SK-N-SH (cell line): ENCODE measurements around the gene PARP8. TPM values are rescaled to one million over a fixed set of nuclear protein-coding genes. Genes with fewer than 3 reads are reported as not detected.
"Not testable (repeated sequence)": the region's sequence is repeated elsewhere in the genome, so short reads cannot be mapped to it uniquely, and the experiment has no call there.

Source experiments
- CTCF ChIA-PET: fragments of 300-600, 350-600 bp; formaldehyde crosslinking; extraction: SDS; loops from one replicate; lab custom pipeline; 2021; lab: Yijun Ruan, JAX
- POLR2A ChIA-PET: fragments of 350-600 bp; sonication (Branson Sonifier 250); formaldehyde crosslinking; extraction: SDS; loops from one replicate; lab custom pipeline; 2020; ENCODE audit warnings: antibody characterized with exemption, inconsistent platforms; lab: Yijun Ruan, JAX
- DNase-seq: peaks from one replicate; pipeline ENCODE4 v3.0.0; 2012
- H2AFZ ChIP-seq: fragments of 200-600 bp; sonication (generic); 2 replicates; pipeline ENCODE4 v1.8.1; 2016; ENCODE audit warnings: antibody characterized with exemption, mild to moderate bottlenecking, low read depth
- H3F3A ChIP-seq: fragments of 200-600 bp; sonication (generic); replicated peaks from 2 replicates; pipeline ENCODE3; 2016; ENCODE audit warnings: antibody characterized with exemption, mild to moderate bottlenecking; ENCODE audit not compliant: insufficient read depth
- H3K27ac ChIP-seq, 2 experiments: fragments of 200-500 bp in 1 of 2; fragments of 200-600 bp in 1 of 2; sonication (Bioruptor generic) in 1 of 2; sonication (generic), shearing (Covaris generic) in 1 of 2; 2 replicates each; pipeline versions ENCODE4 v1.5.1 to v1.6.1; 2014 to 2016; ENCODE audit warnings: low read depth in 2 of 2, inconsistent platforms in 1 of 2, low read length in 1 of 2, mild to moderate bottlenecking in 1 of 2, mixed read lengths in 1 of 2
- H3K27me3 ChIP-seq: fragments of 200-600 bp; sonication (generic), shearing (Covaris generic); 2 replicates; pipeline ENCODE4 v1.6.1; 2016; ENCODE audit warnings: mixed run types; ENCODE audit not compliant: insufficient read depth
- H3K36me3 ChIP-seq, 2 experiments: fragments of 200-500 bp in 1 of 2; fragments of 200-600 bp in 1 of 2; sonication (Bioruptor generic) in 1 of 2; sonication (generic) in 1 of 2; replicated peaks in 1 of 2; 2 replicates each; pipeline versions ENCODE3 to v1.5.1; 2014 to 2016; ENCODE audit warnings: low read length in 1 of 2, mild to moderate bottlenecking in 1 of 2; ENCODE audit not compliant: insufficient read depth in 2 of 2, control insufficient read depth in 1 of 2
- H3K4me1 ChIP-seq, 2 experiments: fragments of 200-500 bp in 1 of 2; fragments of 200-600 bp in 1 of 2; sonication (Bioruptor generic) in 1 of 2; sonication (generic), shearing (Covaris generic) in 1 of 2; 2 replicates each; pipeline versions ENCODE4 v1.5.1 to v1.6.1; 2014 to 2016; ENCODE audit warnings: low read depth in 1 of 2, low read length in 1 of 2, mixed run types in 1 of 2; ENCODE audit not compliant: insufficient read depth in 2 of 2, control insufficient read depth in 1 of 2
- H3K4me2 ChIP-seq: fragments of 200-600 bp; sonication (generic), shearing (Covaris generic); 2 replicates; pipeline ENCODE4 v1.6.1; 2017; ENCODE audit warnings: mixed run types
- H3K4me3 ChIP-seq, 2 experiments: fragments of 200-500 bp in 1 of 2; fragments of 200-600 bp in 1 of 2; sonication (Bioruptor generic) in 1 of 2; sonication (generic), shearing (Covaris generic) in 1 of 2; 2 replicates each; pipeline versions ENCODE4 v1.5.1 to v1.8.1; 2014 to 2016; ENCODE audit warnings: low read depth in 2 of 2, inconsistent platforms in 1 of 2, low read length in 1 of 2, mild to moderate bottlenecking in 1 of 2, mixed read lengths in 1 of 2, moderate library complexity in 1 of 2
- H3K79me2 ChIP-seq: fragments of 200-600 bp; sonication (generic); 2 replicates; pipeline ENCODE4 v1.8.1; 2017; ENCODE audit warnings: mild to moderate bottlenecking; ENCODE audit not compliant: insufficient read depth
- H3K9ac ChIP-seq: fragments of 200-600 bp; sonication (generic); 2 replicates; pipeline ENCODE4 v1.6.1; 2017; ENCODE audit warnings: mixed run types
- H3K9me2 ChIP-seq: fragments of 200-600 bp; sonication (generic); 2 replicates; pipeline ENCODE4 v1.6.1; 2017; ENCODE audit warnings: mixed run types
- H3K9me3 ChIP-seq: fragments of 200-600 bp; sonication (generic); 2 replicates; pipeline ENCODE4 v1.6.1; 2017; ENCODE audit warnings: mixed run types, mild to moderate bottlenecking, moderate library complexity
- H4K20me1 ChIP-seq: fragments of 200-600 bp; sonication (generic); 2 replicates; pipeline ENCODE4 v1.6.1; 2017; ENCODE audit warnings: mild to moderate bottlenecking, mixed run types; ENCODE audit not compliant: insufficient read depth
- CHD2 ChIP-seq: fragments of 150-350 bp; IDR thresholded peaks from 2 replicates; pipeline ENCODE4 v1.6.1; 2018; ENCODE audit warnings: low read length; ENCODE audit not compliant: partially characterized antibody
- ELF1 ChIP-seq: IDR thresholded peaks from 2 replicates; pipeline ENCODE4 v1.4.0; 2012
- FOXJ3 ChIP-seq: sonication (generic); formaldehyde crosslinking; IDR thresholded peaks from 2 replicates; pipeline ENCODE4 v1.5.1; 2020; ENCODE audit warnings: mild to moderate bottlenecking, missing genetic modification reagents
- FOXM1 ChIP-seq: IDR thresholded peaks from 2 replicates; pipeline ENCODE4 v1.4.0; 2012; ENCODE audit warnings: low read depth, mild to moderate bottlenecking
- NRF1 ChIP-seq: IDR thresholded peaks from 2 replicates; pipeline ENCODE4 v1.6.1; 2012; ENCODE audit warnings: low read depth, mild to moderate bottlenecking, low read length
- REST ChIP-seq: IDR thresholded peaks from 2 replicates; pipeline ENCODE4 v1.6.1; 2012; ENCODE audit warnings: mild to moderate bottlenecking, low read depth, low read length, moderate library complexity
- RFX5 ChIP-seq: IDR thresholded peaks from 2 replicates; pipeline ENCODE4 v1.6.1; 2012; ENCODE audit warnings: mild to moderate bottlenecking, improper control_type of control experiment, low read length
- RXRA ChIP-seq: IDR thresholded peaks from 2 replicates; pipeline ENCODE4 v1.4.0; 2012; ENCODE audit warnings: low read depth, mild to moderate bottlenecking, borderline replicate concordance
- SIN3A ChIP-seq: IDR thresholded peaks from 2 replicates; pipeline ENCODE4 v1.6.1; 2012; ENCODE audit warnings: low read depth, mild to moderate bottlenecking, low read length, moderate library complexity, borderline replicate concordance
- TCF12 ChIP-seq: IDR thresholded peaks from 2 replicates; pipeline ENCODE4 v1.4.0; 2012
- TEAD4 ChIP-seq: IDR thresholded peaks from 2 replicates; pipeline ENCODE4 v1.4.0; 2012; ENCODE audit warnings: mild to moderate bottlenecking, borderline replicate concordance; ENCODE audit not compliant: insufficient read depth
- ZBTB33 ChIP-seq: IDR thresholded peaks from 2 replicates; pipeline ENCODE4 v1.4.0; 2012; ENCODE audit warnings: low read depth, borderline replicate concordance
- WGBS: methylation state at CpG from one replicate; pipeline ENCODE4 v1.1.6; 2017; ENCODE audit warnings: low lambda C conversion rate; 5-methylcytosine and 5-hydroxymethylcytosine counted together
- polyA plus RNA-seq, 3 experiments: library from polyadenylated mRNA; depleted of rRNA; stranded (reverse); fragments of >200 nt; gene quantifications; 2 replicates each; pipeline ENCODE4 v1.2.3, GENCODE V29; 2012

Gene PARP8
- polyA plus RNA-seq, 1 of the 3 experiments (the other 2 are of a cell fraction), result 6.2 TPM

GRCh38 chr5:50672663-50673062 lies 6.2 kb downstream of the PARP8 start:
- Histone ChIP-seq H3K4me3 (no peak overlapping the region), H3K4me1 (no peaks in the 10 kb centered on the region; a peak in 2 of 4 replicates), H3F3A (peaks cover 6% of the 10 kb centered on the region), H4K20me1 (no peaks in the 10 kb centered on the region), H3K36me3 (no peaks in the 10 kb centered on the region), H3K9me2 (no peaks in the 10 kb centered on the region), H3K9me3 (no peaks in the 10 kb centered on the region), H3K9ac (no peak overlapping the region), H3K4me2 (no peak overlapping the region), H3K27me3 (no peaks in the 10 kb centered on the region), H2AFZ (no peak overlapping the region), H3K27ac (no peak overlapping the region), H3K79me2 (peaks cover 2% of the 10 kb centered on the region; the same call in 1 of the 2 replicates)
- TF ChIP-seq NRF1, result no peak
- WGBS, result 79% methylated on average over 2 of the region's 2 CpGs
- POLR2A ChIA-PET, result no interaction called here
- CTCF ChIA-PET, result no interaction called here
- no peak for DNase-seq

GRCh38 chr5:50673444-50673843 lies 7.0 kb downstream of the PARP8 start:
- H3K36me3 ChIP-seq, H3K79me2 ChIP-seq, H3K4me2 ChIP-seq, H3F3A ChIP-seq, H4K20me1 ChIP-seq, POLR2A ChIA-PET, H3K4me3 ChIP-seq, H2AFZ ChIP-seq, H3K9me3 ChIP-seq, DNase-seq, H3K4me1 ChIP-seq, H3K9ac ChIP-seq, H3K9me2 ChIP-seq, H3K27me3 ChIP-seq, H3K27ac ChIP-seq: not testable (repeated sequence)
- 89% methylated on average over 3 of the region's 3 CpGs for WGBS
- CTCF ChIA-PET, result interaction anchor here (1.3 kb wide), 1 partner anchor 37 kb away, joined by 4 read pairs; no protein-coding TSS in a partner anchor

- Histone ChIP-seq H3K36me3 (no peaks in the 10 kb centered on the region), H3F3A (peaks cover 6% of the 10 kb centered on the region), H3K4me3 (no peak overlapping the region), H3K9me2 (no peaks in the 10 kb centered on the region), H4K20me1 (no peaks in the 10 kb centered on the region), H3K27me3 (no peaks in the 10 kb centered on the region), H3K9ac (no peak overlapping the region), H3K79me2 (peaks cover 7% of the 10 kb centered on the region), H3K4me2 (no peak overlapping the region), H3K27ac (no peak overlapping the region), H3K4me1 (peaks cover 0 to 2% of the 10 kb centered on the region in 2 experiments; a peak in 1 of 4 replicates), H2AFZ (no peak overlapping the region), H3K9me3 (no peaks in the 10 kb centered on the region)
- CTCF ChIA-PET, result no interaction called here
- WGBS, result 87% methylated on average over 15 of the region's 15 CpGs
- no peak for DNase-seq
- TF ChIP-seq ZBTB33 (no peak), RXRA (no peak), RFX5 (no peak), FOXJ3 (CRISPR knock-in tag) (no peak), TEAD4 (no peak), FOXM1 (no peak), SIN3A (no peak), REST (no peak), CHD2 (no peak), ELF1 (no peak), TCF12 (no peak)
- POLR2A ChIA-PET, result no interaction called here
Observed at GRCh38 chr5:50675385-50675784, 8.9 kb downstream of the PARP8 start.

- DNase-seq, H4K20me1 ChIP-seq, H3K4me2 ChIP-seq, H3K79me2 ChIP-seq, H3K9me3 ChIP-seq, H3K27me3 ChIP-seq, H3K36me3 ChIP-seq, POLR2A ChIA-PET, H3F3A ChIP-seq, H3K27ac ChIP-seq, H3K9me2 ChIP-seq, CTCF ChIA-PET, H3K4me3 ChIP-seq, H3K9ac ChIP-seq, H2AFZ ChIP-seq: not testable (repeated sequence)
- H3K4me1 ChIP-seq, result peaks cover 0 to 27% of the 10 kb centered on the region in 2 experiments; a peak in 2 of 4 replicates
- 82% methylated on average over 4 of the region's 4 CpGs for WGBS
Observed at GRCh38 chr5:50679554-50679953, 13.1 kb downstream of the PARP8 start.
